Right lung (tissue), 10 donors: ENCODE results near the gene DAGLA. TPM values are rescaled to one million over a fixed set of nuclear protein-coding genes. Genes with fewer than 3 reads are reported as not detected.
"Not testable (repeated sequence)": the region's sequence is repeated elsewhere in the genome, so short reads cannot be mapped to it uniquely, and the experiment has no call there.

Experiments used
- DNase-seq, 2 donors: peaks; one replicate each; pipeline ENCODE4 v3.0.0-alpha.2; 2013
- long read RNA-seq, 8 donors: transcript quantifications; one replicate each; lab custom pipeline, GENCODE V29; 2026
- polyA plus RNA-seq, 5 donors: library from polyadenylated mRNA; unstranded; fragments of 120-200 nt; gene quantifications; one replicate each; pipeline versions ENCODE4 v1.2.1 to v1.2.3, GENCODE V29; 2013; ENCODE audit warnings: inconsistent platforms in 1 of 5, low replicate concordance in 1 of 5; ENCODE audit not compliant: insufficient read length in 5 of 5, insufficient read depth in 1 of 5

Gene DAGLA
- 1 to 10 TPM; 1.9 to 3.9 (median 2.7) TPM for polyA plus RNA-seq
- long read RNA-seq, donor 1: 0 reads
- long read RNA-seq, donor 2, partial matches to known transcripts: 7 of 7 reads
- long read RNA-seq, donor 2, other reads (novel, unspliced or antisense): 0 of 7 reads
- long read RNA-seq, donor 3: 0 reads
- long read RNA-seq, donor 4: 0 reads
- long read RNA-seq, donor 5: 0 reads
- long read RNA-seq, donor 6: 0 reads
- long read RNA-seq, donor 7, partial matches to known transcripts: 49 of 49 reads
- long read RNA-seq, donor 7, other reads (novel, unspliced or antisense): 0 of 49 reads
- long read RNA-seq, donor 8: 0 reads

- peak; percentile 65 to 73 for DNase-seq
Observed at GRCh38 chr11:61679893-61680621, at the start of gene DAGLA. DAGLA (plus strand) TSS chr11:61680391; CDS start chr11:61720156, 39,765 bp downstream.

DNA sequence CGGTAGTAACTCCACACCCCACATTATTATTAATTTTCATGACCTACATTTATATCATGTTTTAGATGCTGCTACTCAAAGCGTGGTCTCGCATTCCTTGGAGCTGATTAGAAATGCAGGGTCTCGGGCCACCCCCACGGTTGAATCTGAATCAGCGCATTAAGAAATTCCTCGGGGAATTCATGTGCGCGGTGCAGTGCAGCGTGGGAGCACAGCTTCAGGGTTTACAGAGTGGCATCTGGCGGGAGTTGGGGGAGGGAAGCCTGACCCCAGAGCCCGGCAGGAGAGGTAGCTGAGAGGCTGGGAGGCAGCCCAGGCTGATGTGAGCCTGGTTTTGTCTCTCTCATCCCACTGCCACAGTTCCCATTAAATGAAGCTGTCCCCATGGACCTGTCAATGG is 48.1 kb upstream of the DAGLA start:
- no peak for DNase-seq

GRCh38 chr11:61635304-61635703 is 44.9 kb upstream of the DAGLA start:
- no peak for DNase-seq

- no peak for DNase-seq
Observed at GRCh38 chr11:61635787-61636186, 44.4 kb upstream of the DAGLA start.

GRCh38 chr11:61636676-61637075 is 43.5 kb upstream of the DAGLA start:
- no peak for DNase-seq

GRCh38 chr11:61637277-61637676 is 42.9 kb upstream of the DAGLA start:
- no peak for DNase-seq

GRCh38 chr11:61639816-61640443 is 40.3 kb upstream of the DAGLA start:
- DNase-seq: no peak

DNA sequence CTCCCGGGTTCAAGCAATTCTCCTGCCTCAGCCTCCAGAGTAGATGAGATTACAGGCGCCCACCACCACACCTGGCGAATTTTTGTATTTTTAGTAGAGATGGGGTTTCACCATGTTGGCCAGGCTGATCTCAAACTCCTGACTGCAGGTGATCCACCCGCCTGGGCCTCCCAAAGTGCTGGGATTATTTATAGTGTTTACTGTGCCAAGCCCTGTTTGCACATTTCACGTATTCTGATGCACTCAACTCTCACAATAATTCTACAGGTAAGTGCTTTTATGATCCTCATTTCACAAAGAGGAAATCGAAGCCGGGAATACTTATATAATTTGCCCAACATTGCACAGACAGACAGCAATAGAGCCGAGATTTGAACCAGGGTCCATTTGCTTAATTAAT is 38.0 kb upstream of the DAGLA start:
- DNase-seq: no peak

DNA sequence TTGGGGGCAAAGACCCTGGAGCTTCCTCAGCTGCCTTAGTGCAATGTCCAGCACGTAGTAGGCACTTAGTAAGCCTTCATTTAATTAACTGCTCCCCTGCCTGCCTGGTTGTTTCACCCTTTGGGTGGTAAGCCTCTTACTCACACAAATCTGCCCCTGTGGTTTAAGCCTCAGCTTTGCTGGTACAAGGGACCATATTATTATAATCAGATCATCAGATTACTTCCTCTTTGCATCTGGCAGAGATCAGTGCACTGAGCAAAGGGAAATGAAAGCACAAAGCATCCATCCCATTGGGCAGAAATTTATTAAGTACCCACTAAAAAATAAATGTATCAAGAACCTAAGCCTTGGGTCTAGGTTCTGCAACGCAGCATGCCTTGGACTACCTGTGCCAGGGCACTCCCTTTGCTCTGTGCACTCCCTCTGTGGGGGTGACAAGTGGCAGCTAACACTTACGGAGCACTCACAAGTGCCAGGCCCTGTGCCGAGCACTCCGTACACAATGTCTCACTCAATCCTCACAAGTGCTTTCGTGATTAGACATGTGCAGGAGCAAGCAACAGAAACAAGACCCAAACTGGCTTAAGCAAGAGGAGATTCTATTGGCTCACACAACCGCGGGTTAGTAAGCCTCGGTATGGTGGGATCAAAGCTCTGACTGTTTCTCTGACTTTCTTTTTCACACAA is 34.9 kb upstream of the DAGLA start:
- no peak for DNase-seq

GRCh38 chr11:61647529-61647928 is 32.7 kb upstream of the DAGLA start:
- no peak for DNase-seq

DNA sequence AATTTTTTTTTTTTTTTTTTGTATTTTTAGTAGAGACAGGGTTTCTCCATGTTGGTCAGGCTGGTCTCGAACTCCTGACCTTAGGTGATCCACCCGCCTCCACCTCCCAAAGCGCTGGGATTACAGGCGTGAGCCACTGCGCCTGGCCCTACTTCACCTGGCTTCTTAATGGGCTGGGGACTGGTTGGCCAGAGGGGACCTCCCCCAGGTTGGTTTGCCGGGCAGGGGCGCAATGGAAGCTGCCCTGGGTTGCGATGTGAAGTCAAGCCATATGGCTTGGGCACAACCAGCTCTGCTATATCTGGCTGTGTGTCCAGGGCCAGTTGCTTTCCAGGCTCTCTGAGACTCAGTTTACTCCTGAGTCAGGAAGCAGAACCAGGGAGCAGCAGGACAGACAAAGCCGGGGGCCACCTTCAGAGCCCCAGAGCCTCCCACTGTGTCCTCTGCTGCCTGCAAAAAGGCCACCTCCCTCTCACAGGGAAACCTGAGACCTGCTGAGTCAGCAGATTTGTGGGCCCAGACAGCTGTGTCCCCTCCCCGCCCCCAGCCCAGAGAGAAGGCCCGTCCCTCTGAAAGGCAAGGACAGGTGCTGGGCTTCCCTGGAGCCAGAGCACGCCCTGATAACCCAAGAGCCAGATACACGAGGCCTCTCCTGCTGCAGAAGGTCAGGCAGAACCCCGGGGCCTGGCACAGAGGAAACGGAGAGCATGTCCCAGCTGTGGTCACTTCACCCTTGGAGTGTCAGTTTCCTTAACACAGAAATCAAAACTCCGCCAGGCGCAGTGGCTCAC is 29.2 kb upstream of the DAGLA start:
- DNase-seq: no peak

- DNase-seq: no peak
Observed at GRCh38 chr11:61652135-61652534, 28.1 kb upstream of the DAGLA start.

GRCh38 chr11:61654397-61654829 is 25.8 kb upstream of the DAGLA start:
- DNase-seq: no peak

- DNase-seq: not testable (repeated sequence)
Observed at GRCh38 chr11:61655266-61656159, 24.7 kb upstream of the DAGLA start.

DNA sequence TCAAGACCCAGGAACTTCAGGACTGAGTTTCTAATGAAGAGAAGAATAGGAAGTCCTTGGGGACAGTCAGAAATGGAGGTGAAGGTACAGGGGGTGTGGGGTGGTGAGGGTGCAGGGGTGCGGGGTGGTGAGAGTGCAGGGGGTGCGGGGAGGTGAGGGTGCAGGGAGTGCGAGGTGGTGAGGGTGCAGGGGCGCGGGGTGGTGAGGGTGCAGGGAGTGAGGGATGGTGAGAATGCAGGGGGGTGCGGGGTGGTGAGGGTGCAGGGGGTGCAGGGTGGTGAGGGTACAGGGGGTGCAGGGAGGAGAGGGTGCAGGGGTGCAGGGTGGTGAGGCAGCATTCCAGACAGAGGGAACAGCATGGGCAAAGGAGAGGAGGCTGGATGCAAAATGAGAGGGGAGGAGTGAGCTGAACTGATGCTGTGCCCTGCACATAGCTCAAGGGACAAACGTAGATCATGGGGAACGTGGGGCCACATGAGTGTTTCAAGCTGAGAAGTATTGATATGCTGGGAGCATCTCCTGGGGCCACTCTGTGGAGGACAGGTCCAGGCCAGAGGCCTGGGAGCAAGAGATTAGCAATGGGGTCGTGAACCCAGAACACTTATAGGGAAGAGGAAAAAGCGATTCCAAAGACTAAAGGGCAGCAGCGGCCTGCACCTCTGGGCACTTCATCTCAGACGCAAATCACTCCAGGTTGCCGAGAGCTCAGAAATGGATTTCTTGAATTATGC is 23.7 kb upstream of the DAGLA start:
- DNase-seq: no peak

DNA sequence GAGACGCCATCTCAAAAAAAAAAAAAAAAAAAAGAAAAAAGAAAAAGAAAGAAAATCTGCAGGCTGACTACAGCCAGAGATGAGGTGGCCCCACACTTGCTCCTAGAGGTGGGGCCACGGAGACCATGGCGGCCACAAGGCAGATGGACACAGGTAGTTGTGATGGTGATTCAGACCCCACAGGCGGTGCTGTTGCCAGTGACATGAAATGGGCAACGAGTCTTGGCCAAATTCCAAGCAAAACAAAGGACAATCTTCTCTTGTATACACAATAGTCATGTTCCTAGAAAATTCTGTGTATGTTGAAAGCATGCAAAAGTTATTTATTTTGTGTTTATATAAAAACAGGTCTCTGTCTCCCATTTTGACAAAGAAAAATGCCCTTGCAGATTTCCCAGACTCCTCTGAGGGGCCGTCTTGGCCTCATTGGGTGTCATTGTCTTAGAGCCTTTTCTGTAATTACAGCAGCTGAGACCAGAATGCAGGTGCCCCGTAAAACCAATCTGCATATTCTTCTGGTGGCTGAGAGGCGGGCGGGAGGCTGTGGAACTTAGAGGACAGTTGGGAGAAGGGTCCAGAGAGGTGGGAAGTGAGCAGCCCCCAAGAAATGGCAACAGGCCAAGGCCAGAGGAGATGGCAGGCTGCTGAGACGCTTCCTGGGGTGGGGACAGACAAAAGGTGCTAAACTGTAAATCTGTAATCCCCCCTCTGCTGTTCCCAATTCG is 22.5 kb upstream of the DAGLA start:
- DNase-seq: no peak

DNA sequence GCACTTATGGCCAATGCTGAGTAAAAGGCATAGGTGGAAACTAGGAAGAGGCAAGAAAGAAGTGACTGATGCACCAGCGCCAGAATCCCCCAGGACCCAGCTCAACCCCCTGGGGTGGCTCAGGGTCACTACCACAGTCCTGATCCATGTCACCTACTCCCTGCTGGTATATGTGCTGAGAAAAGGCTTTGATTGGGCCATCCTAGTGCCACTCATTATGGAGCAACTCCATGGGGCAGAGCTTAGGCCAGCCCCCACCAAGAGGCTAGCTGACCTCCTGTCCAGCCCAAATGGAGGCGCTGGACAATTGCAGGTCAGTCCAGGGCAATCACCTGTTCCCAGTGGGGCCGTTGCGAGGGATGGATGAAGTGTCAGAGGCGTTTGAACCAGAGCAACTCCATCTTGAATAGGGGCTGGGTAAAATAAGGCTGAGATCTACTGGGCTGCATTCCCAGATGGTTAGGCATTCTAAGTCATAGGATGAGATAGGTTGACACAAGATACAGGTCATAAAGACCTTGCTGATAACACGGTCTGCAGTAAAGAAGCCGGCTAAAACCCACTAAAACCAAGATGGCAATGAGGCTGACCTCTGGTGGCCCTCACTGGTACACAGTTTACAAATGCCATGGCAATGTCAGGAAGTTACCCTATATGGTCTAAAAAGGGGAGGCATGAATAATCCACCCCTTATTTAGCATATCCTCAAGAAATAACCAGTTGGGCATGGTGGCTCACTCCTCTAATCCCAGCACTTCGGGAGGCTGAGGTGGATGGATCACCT is 20.6 kb upstream of the DAGLA start:
- no peak for DNase-seq

- DNase-seq: not testable (repeated sequence)
Observed at GRCh38 chr11:61660997-61661396, 19.2 kb upstream of the DAGLA start.
